Uterus (tissue), 4 donors: ENCODE results near the gene PDLIM1. TPM values are rescaled to one million over a fixed set of nuclear protein-coding genes. Genes with fewer than 3 reads are reported as not detected.
A peak's percentile ranks its signal among the peaks of the same experiment; 100 is the strongest.

Source experiments
- DNase-seq, 2 donors: peaks; one replicate each; pipeline ENCODE4 v3.0.0-alpha.2; 2019 to 2020
- H3K27ac ChIP-seq, 2 donors: fragments of 200-600 bp; sonication (generic); 1 replicate in 1 of 2; 2 replicates in 1 of 2; pipeline ENCODE4 v1.5.1; 2016 to 2018
- H3K27me3 ChIP-seq, 2 donors: fragments of 200-600 bp; sonication (generic); one replicate each; pipeline ENCODE4 v1.5.1; 2018 to 2019; ENCODE audit warnings: control low read depth in 1 of 2
- H3K36me3 ChIP-seq, 2 donors: fragments of 200-600 bp; sonication (generic); one replicate each; pipeline ENCODE4 v1.5.1; 2019; ENCODE audit warnings: control low read depth in 1 of 2
- H3K4me1 ChIP-seq, 2 donors: fragments of 200-600 bp; sonication (generic); one replicate each; pipeline ENCODE4 v1.5.1; 2018 to 2019; ENCODE audit warnings: control low read depth in 1 of 2
- H3K4me3 ChIP-seq, 2 donors: fragments of 200-600 bp; sonication (generic); 1 replicate in 1 of 2; 2 replicates in 1 of 2; pipeline ENCODE4 v1.5.1; 2018 to 2019; ENCODE audit warnings: mild to moderate bottlenecking in 1 of 2
- H3K9me3 ChIP-seq, 2 donors: fragments of 200-600 bp; sonication (generic); one replicate each; pipeline ENCODE4 v1.5.1; 2019; ENCODE audit warnings: control low read depth in 1 of 2
- CTCF ChIP-seq, 4 experiments: fragments of 200-600 bp in 2 of 4; fragments of 450-650 bp in 2 of 4; sonication (generic) in 2 of 4; IDR thresholded peaks; one replicate each; pipeline ENCODE4 v1.5.1; 2016 to 2019; ENCODE audit warnings: antibody characterized with exemption in 4 of 4, mild to moderate bottlenecking in 2 of 4, moderate library complexity in 1 of 4
- POLR2A ChIP-seq, 2 donors: fragments of 450-650 bp; IDR thresholded peaks; one replicate each; pipeline ENCODE4 v1.6.1; 2016; ENCODE audit warnings: antibody characterized with exemption in 2 of 2, mild to moderate bottlenecking in 1 of 2, moderate library complexity in 1 of 2
- intact Hi-C: fragments of 100-400 bp; cut with DNase I; formaldehyde crosslinking; loops from one replicate; pipeline ENCODE4 v1.15.1; 2023; ENCODE audit warnings: low total_unique reads
- total RNA-seq, 4 donors: library from RNA; depleted of rRNA in 3 of 4; stranded (reverse); fragments of >200 nt in 3 of 4; gene quantifications; one replicate each; pipeline versions ENCODE4 v1.1.0 to v1.2.4, GENCODE V29; 2014 to 2023
- donor health status: DM: yes; HTN: yes; CAD: no.

The PDLIM1 gene
- total RNA-seq, 4 donors from 2014 or later = 14.0 to 192 (median 86.7) TPM

GRCh38 chr10:95261926-95262325, 28.9 kb downstream of the PDLIM1 start:
- no peak for DNase-seq
- Histone ChIP-seq H3K4me1 (peaks cover 0 to 6% of the 10 kb centered on the region in 2 donors), H3K36me3 (no peaks in the 10 kb centered on the region), H3K27ac (peak overlapping the region in 1 of 2 donors; percentile 5), H3K9me3 (no peaks in the 10 kb centered on the region), H3K4me3 (no peak overlapping the region), H3K27me3 (no peaks in the 10 kb centered on the region)
- intact Hi-C loops = no loop called here
- no peak for TF ChIP-seq CTCF (IDR thresholded peaks at IDR 0.05)
- no peak for TF ChIP-seq POLR2A (IDR thresholded peaks at IDR 0.05)

- intact Hi-C loops = no loop called here
- TF ChIP-seq CTCF (IDR thresholded peaks at IDR 0.05) (no peak), POLR2A (IDR thresholded peaks at IDR 0.05) (no peak)
- Histone ChIP-seq H3K4me1 (no peaks in the 10 kb centered on the region), H3K36me3 (no peaks in the 10 kb centered on the region), H3K27ac (peak overlapping the region in 1 of 2 donors; percentile 25), H3K9me3 (no peaks in the 10 kb centered on the region), H3K4me3 (no peak overlapping the region), H3K27me3 (no peaks in the 10 kb centered on the region)
- DNase-seq = no peak
Observed at GRCh38 chr10:95260909-95261552, 29.8 kb downstream of the PDLIM1 start.

GRCh38 chr10:95260397-95260881, 30.4 kb downstream of the PDLIM1 start:
- Histone ChIP-seq H3K4me3 (no peak overlapping the region), H3K9me3 (no peaks in the 10 kb centered on the region), H3K27me3 (no peaks in the 10 kb centered on the region), H3K36me3 (no peaks in the 10 kb centered on the region), H3K27ac (peak overlapping the region in 1 of 2 donors; percentile 1), H3K4me1 (no peaks in the 10 kb centered on the region)
- intact Hi-C loops = no loop called here
- no peak for DNase-seq
- no peak for TF ChIP-seq POLR2A (IDR thresholded peaks at IDR 0.05)

- H3K9me3 ChIP-seq = no peaks in the 10 kb centered on the region
- H3K4me3 ChIP-seq = no peak overlapping the region
- no peaks in the 10 kb centered on the region for H3K27me3 ChIP-seq
- intact Hi-C loops = no loop called here
- no peaks in the 10 kb centered on the region for H3K36me3 ChIP-seq
- no peaks in the 10 kb centered on the region for H3K4me1 ChIP-seq
- no peak for TF ChIP-seq POLR2A (IDR thresholded peaks at IDR 0.05)
- no peak for TF ChIP-seq CTCF (IDR thresholded peaks at IDR 0.05)
- no peak overlapping the region for H3K27ac ChIP-seq
- DNase-seq = no peak
Observed at GRCh38 chr10:95257849-95258248, 33.0 kb downstream of the PDLIM1 start.

- Histone ChIP-seq H3K4me3 (no peak overlapping the region), H3K36me3 (no peaks in the 10 kb centered on the region)
Observed at GRCh38 chr10:95256268-95256667, 34.5 kb downstream of the PDLIM1 start.

More at GRCh38 chr10:95256268-95256667, 34.5 kb downstream of the PDLIM1 start:
- DNase-seq = no peak
- Histone ChIP-seq H3K9me3 (no peaks in the 10 kb centered on the region), H3K4me1 (no peaks in the 10 kb centered on the region), H3K27me3 (no peaks in the 10 kb centered on the region), H3K27ac (no peak overlapping the region)
- TF ChIP-seq CTCF (IDR thresholded peaks at IDR 0.05) (no peak), POLR2A (IDR thresholded peaks at IDR 0.05) (no peak)
- intact Hi-C loops = no loop called here
